Measurements from ENCODE around the gene MCMBP.
"Not testable (repeated sequence)": the region's sequence is repeated elsewhere in the genome, so short reads cannot be mapped to it uniquely, and the experiment has no call there.

MCMBP gene

GRCh38 chr10:119831656-119832055, 41.0 kb downstream of the MCMBP start:
- DNase-seq (ENCODE audit: low read depth in 3 of 3, low spot score in 1 of 3): no peak

- no peak for DNase-seq (ENCODE audit: low read depth in 3 of 3, low spot score in 1 of 3)
Observed at GRCh38 chr10:119830851-119831250, 41.8 kb downstream of the MCMBP start.

- no peak for DNase-seq (ENCODE audit: low read depth in 3 of 3, low spot score in 1 of 3)
Observed at GRCh38 chr10:119829429-119829828, 43.2 kb downstream of the MCMBP start.

- no peak for DNase-seq (ENCODE audit: low read depth in 3 of 3, low spot score in 1 of 3)
Observed at GRCh38 chr10:119827430-119827829, 45.2 kb downstream of the MCMBP start.

- DNase-seq (ENCODE audit: low read depth in 3 of 3, low spot score in 1 of 3): no peak
Observed at GRCh38 chr10:119826771-119827170, 45.9 kb downstream of the MCMBP start.

- no peak for DNase-seq (ENCODE audit: low read depth in 3 of 3, low spot score in 1 of 3)
Observed at GRCh38 chr10:119824299-119824698, 48.3 kb downstream of the MCMBP start.

GRCh38 chr10:119821182-119821581, 51.5 kb downstream of the MCMBP start:
- no peak for DNase-seq (ENCODE audit: low read depth in 3 of 3, low spot score in 1 of 3)

- DNase-seq (ENCODE audit: low read depth in 3 of 3, low spot score in 1 of 3): no peak
Observed at GRCh38 chr10:119818889-119819270, 53.8 kb downstream of the MCMBP start.

- no peak for DNase-seq (ENCODE audit: low read depth in 3 of 3, low spot score in 1 of 3)
Observed at GRCh38 chr10:119817991-119818888, 54.4 kb downstream of the MCMBP start.

GRCh38 chr10:119815671-119816070, 57.0 kb downstream of the MCMBP start:
- DNase-seq (ENCODE audit: low read depth in 3 of 3, low spot score in 1 of 3): no peak

GRCh38 chr10:119812684-119813083, 60.0 kb downstream of the MCMBP start:
- DNase-seq (ENCODE audit: low read depth in 3 of 3, low spot score in 1 of 3): no peak

GRCh38 chr10:119811122-119811521, 61.5 kb downstream of the MCMBP start:
- DNase-seq (ENCODE audit: low read depth in 3 of 3, low spot score in 1 of 3): no peak

GRCh38 chr10:119807960-119808697, 64.5 kb downstream of the MCMBP start:
- no peak for DNase-seq (ENCODE audit: low read depth in 3 of 3, low spot score in 1 of 3)

- no peak for DNase-seq (ENCODE audit: low read depth in 3 of 3, low spot score in 1 of 3)
Observed at GRCh38 chr10:119806334-119807130, 66.1 kb downstream of the MCMBP start.

- no peak for DNase-seq (ENCODE audit: low read depth in 3 of 3, low spot score in 1 of 3)
Observed at GRCh38 chr10:119805702-119806230, 66.9 kb downstream of the MCMBP start.

GRCh38 chr10:119803264-119803663, 69.4 kb downstream of the MCMBP start:
- no peak for DNase-seq (ENCODE audit: low read depth in 3 of 3, low spot score in 1 of 3)

- DNase-seq (ENCODE audit: low read depth in 3 of 3, low spot score in 1 of 3): no peak
Observed at GRCh38 chr10:119801998-119802538, 70.6 kb downstream of the MCMBP start.

- DNase-seq (ENCODE audit: low read depth in 3 of 3, low spot score in 1 of 3): no peak
Observed at GRCh38 chr10:119801176-119801575, 71.5 kb downstream of the MCMBP start.

GRCh38 chr10:119796039-119796438, 76.6 kb downstream of the MCMBP start:
- no peak for DNase-seq (ENCODE audit: low read depth in 3 of 3, low spot score in 1 of 3)

- DNase-seq (ENCODE audit: low read depth in 3 of 3, low spot score in 1 of 3): not testable (repeated sequence)
Observed at GRCh38 chr10:119795101-119795500, 77.5 kb downstream of the MCMBP start.

All from stimulated activated CD4-positive, alpha-beta T cell treated with anti-CD3 and anti-CD28 coated beads, TNF-alpha, amount 100 ng/mL, for 1 hour (primary cell).